Epithelial cell of proximal tubule (primary cell): ENCODE data around the gene RBX1. TPM values are rescaled to one million over a fixed set of nuclear protein-coding genes. Genes with fewer than 3 reads are reported as not detected.

ENCODE experiments used
- DNase-seq: peaks from one replicate; pipeline ENCODE4 v3.0.0-alpha.2; 2011; ENCODE audit warnings: low read depth
- H3K4me3 ChIP-seq: 2 replicates; pipeline ENCODE4 v1.5.1; 2011; ENCODE audit warnings: low read depth, mild to moderate bottlenecking, low read length
- total RNA-seq: library from RNA; depleted of rRNA; stranded (reverse); fragments of >200 nt; gene quantifications from 2 replicates; pipeline ENCODE4 v1.2.3, GENCODE V29; 2015
- TF ChIP-seq, protein P1 (sequence below): conservative IDR thresholded peaks from 2 replicates; pipeline ENCODE4 v1.5.1; 2012; ENCODE audit warnings: low read depth, mild to moderate bottlenecking, low read length

The RBX1 gene
- total RNA-seq, 1 donor from 2014 or later: 109 TPM

GRCh38 chr22:40922484-40923303, 28.5 kb upstream of the RBX1 start:
- no peak overlapping the region for H3K4me3 ChIP-seq
- TF ChIP-seq, protein P1, sequence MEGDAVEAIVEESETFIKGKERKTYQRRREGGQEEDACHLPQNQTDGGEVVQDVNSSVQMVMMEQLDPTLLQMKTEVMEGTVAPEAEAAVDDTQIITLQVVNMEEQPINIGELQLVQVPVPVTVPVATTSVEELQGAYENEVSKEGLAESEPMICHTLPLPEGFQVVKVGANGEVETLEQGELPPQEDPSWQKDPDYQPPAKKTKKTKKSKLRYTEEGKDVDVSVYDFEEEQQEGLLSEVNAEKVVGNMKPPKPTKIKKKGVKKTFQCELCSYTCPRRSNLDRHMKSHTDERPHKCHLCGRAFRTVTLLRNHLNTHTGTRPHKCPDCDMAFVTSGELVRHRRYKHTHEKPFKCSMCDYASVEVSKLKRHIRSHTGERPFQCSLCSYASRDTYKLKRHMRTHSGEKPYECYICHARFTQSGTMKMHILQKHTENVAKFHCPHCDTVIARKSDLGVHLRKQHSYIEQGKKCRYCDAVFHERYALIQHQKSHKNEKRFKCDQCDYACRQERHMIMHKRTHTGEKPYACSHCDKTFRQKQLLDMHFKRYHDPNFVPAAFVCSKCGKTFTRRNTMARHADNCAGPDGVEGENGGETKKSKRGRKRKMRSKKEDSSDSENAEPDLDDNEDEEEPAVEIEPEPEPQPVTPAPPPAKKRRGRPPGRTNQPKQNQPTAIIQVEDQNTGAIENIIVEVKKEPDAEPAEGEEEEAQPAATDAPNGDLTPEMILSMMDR: peak; percentile 62
- DNase-seq: peak; percentile 10

DNA sequence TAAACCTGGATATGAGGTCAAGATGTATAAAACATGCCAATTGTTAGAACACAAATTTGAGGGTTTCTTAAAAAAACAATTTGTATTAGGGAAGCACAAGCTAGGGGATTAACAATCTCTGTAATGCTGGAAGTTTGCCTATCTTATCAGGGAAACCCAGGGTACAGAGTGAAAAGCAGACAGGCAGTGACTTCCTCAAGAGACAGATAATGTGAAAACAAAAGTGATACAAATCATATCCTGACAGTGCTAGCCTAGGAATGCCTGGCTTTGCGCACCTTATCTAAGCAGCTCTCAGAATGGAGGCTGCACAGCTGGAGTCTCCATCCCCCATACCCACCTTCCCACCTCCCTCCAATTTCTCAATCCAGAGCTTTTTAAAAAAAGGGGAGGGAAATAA, 22.5 kb upstream of the RBX1 start:
- DNase-seq: no peak
- H3K4me3 ChIP-seq: no peak overlapping the region
- TF ChIP-seq, protein P1: no peak

GRCh38 chr22:40932396-40932795, 18.8 kb upstream of the RBX1 start:
- no peak for DNase-seq
- no peak overlapping the region for H3K4me3 ChIP-seq
- TF ChIP-seq, protein P1: no peak

DNA sequence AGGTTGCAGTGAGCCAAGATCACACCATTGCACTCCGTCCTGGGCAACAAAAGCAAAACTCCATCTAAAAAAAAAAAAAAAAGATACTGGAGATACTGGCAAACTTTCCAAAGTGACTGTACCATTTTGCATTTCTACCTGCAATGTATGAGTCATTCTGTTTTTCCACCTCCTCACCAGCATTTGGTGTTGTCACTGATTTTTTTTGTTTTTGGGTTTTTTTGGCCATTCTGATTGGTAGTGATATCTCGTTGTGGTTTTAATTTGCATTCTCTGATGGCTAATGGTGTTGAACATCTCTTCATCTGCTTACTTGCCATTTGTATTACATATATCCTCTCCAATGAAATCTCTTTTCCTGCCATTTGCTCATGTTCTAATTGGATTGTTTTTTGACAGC, 12.0 kb upstream of the RBX1 start:
- no peak for DNase-seq
- TF ChIP-seq, protein P1: no peak
- no peak overlapping the region for H3K4me3 ChIP-seq

GRCh38 chr22:40951795-40952605, 822 bp downstream of the RBX1 start:
- H3K4me3 ChIP-seq: peak overlapping the region; percentile 83
- no peak for DNase-seq

DNA sequence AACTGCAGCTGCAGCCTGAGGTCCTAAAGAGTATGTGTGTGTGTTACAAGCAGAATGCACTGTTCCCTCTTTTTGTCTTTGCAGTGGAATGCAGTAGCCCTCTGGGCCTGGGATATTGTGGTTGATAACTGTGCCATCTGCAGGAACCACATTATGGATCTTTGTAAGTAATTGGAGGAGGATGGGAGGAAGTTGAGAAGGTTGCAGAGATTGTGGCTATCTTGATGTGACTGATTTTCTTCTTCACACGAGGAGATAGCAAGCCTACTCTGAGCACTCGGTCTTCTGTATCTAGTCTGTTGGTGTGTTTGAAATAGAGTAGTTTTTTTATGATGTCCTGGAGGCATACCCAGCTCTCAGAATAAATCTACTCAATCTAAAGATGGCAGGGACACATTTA, 2.3 kb downstream of the RBX1 start:
- no peak overlapping the region for H3K4me3 ChIP-seq
- DNase-seq: no peak
- TF ChIP-seq, protein P1: no peak

More at GRCh38 chr22:40951795-40952605, 822 bp downstream of the RBX1 start:
- TF ChIP-seq, protein P1: no peak
